ENCODE measurements around the gene DNAJC7.

Gene DNAJC7

DNA sequence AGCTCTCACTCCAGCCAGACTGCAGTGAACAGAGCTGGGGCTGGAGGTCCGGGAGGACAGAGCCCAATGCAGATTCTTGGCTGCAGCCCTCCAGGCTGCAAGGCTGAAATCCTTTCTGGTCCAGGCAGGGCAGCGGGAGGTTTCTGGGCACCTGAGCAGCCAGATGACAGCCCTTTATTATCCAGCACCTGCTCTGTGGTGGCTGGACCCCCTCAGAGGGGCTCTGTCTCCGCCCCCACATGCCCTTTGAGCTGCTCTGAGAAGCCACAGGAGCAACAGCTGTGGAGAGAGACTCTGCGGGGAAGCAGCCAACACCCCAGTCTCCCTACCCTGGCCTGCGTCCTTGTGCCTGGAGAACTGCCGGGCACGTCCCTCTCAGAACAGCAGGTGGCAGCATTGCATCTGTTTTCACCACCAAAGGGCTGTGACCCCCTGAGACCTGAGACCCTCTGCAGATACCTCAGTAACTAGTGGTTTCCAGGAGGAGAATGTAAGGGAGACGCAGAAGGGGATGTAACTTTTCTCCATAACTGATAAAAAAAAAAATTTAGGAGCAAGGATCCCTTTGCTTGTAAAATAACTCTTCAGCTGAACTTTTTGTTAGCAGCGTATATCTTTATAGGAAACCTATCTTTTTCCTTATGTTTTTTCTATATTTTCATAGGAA lies 54.3 kb downstream of the DNAJC7 start:
- Histone ChIP-seq H3K79me2 (ENCODE audit: control insufficient read depth, low read length) (peaks cover 13% of the 10 kb centered on the region), H4K20me1 (ENCODE audit: control insufficient read depth, insufficient read depth, low read depth, low read length) (0 out of 2 replicates have a peak, but pooled peaks cover 6% of the 10 kb centered on the region), H3K9me3 (ENCODE audit: control insufficient read depth, insufficient read depth, low read length) (no peaks in the 10 kb centered on the region), H3K4me1 (ENCODE audit: control insufficient read depth, low read length) (peaks cover 28% of the 10 kb centered on the region), H3K36me3 (ENCODE audit: control insufficient read depth, low read length) (peaks cover 6% of the 10 kb centered on the region), H3F3A (ENCODE audit: control insufficient read depth, insufficient read depth) (peaks cover 13% of the 10 kb centered on the region), H3K4me2 (ENCODE audit: low read length) (no peak overlapping the region), H3K27me3 (ENCODE audit: control insufficient read depth, low read length) (no peaks in the 10 kb centered on the region), H3K4me3 (ENCODE audit: low read length) (no peak overlapping the region), H3K27ac (ENCODE audit: low read depth, low read length) (no peak overlapping the region), H3K9me2 (replicated peaks; ENCODE audit: control insufficient read depth, low read length) (no peaks in the 10 kb centered on the region)
- no peak for TF ChIP-seq EZH2phosphoT487 (IDR thresholded peaks at IDR 0.05; ENCODE audit: borderline replicate concordance, low read length)
- TF ChIP-seq, protein P1, sequence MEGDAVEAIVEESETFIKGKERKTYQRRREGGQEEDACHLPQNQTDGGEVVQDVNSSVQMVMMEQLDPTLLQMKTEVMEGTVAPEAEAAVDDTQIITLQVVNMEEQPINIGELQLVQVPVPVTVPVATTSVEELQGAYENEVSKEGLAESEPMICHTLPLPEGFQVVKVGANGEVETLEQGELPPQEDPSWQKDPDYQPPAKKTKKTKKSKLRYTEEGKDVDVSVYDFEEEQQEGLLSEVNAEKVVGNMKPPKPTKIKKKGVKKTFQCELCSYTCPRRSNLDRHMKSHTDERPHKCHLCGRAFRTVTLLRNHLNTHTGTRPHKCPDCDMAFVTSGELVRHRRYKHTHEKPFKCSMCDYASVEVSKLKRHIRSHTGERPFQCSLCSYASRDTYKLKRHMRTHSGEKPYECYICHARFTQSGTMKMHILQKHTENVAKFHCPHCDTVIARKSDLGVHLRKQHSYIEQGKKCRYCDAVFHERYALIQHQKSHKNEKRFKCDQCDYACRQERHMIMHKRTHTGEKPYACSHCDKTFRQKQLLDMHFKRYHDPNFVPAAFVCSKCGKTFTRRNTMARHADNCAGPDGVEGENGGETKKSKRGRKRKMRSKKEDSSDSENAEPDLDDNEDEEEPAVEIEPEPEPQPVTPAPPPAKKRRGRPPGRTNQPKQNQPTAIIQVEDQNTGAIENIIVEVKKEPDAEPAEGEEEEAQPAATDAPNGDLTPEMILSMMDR (IDR thresholded peaks at IDR 0.05; ENCODE audit: low read depth, low read length, poor library complexity, severe bottlenecking) = peak; percentile 92

DNA sequence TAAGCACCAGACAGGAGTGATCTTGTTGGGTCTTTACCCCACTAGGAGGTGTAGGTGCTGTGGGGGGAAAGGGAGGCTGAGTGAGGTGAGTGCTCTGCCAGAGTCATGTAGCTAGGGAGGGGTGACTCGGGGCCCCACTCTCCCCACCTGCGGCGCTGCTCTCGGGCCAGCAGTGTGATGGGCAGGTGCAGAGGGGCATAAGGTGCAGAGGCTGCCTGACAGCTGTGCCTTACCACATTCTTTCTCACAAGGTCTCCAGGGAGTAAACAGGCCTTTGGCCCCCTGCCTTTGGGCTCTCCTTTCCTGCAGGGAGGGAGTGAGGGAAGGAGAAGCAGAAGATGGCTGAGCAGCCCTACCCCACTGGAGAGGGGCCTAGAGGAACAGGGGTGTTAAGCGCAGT lies 55.1 kb downstream of the DNAJC7 start:
- H3K9me3 ChIP-seq (ENCODE audit: control insufficient read depth, insufficient read depth, low read length) = no peaks in the 10 kb centered on the region
- peaks cover 22% of the 10 kb centered on the region for H3K4me1 ChIP-seq (ENCODE audit: control insufficient read depth, low read length)
- no peak overlapping the region for H3K4me2 ChIP-seq (ENCODE audit: low read length)
- no peak overlapping the region for H3K27ac ChIP-seq (ENCODE audit: low read depth, low read length)
- TF ChIP-seq, protein P1 (IDR thresholded peaks at IDR 0.05; ENCODE audit: low read depth, low read length, poor library complexity, severe bottlenecking) = no peak
- TF ChIP-seq EZH2phosphoT487 (IDR thresholded peaks at IDR 0.05; ENCODE audit: borderline replicate concordance, low read length) = no peak
- H3K36me3 ChIP-seq (ENCODE audit: control insufficient read depth, low read length) = no peaks in the 10 kb centered on the region
- H3F3A ChIP-seq (ENCODE audit: control insufficient read depth, insufficient read depth) = peaks cover 13% of the 10 kb centered on the region
- H3K27me3 ChIP-seq (ENCODE audit: control insufficient read depth, low read length) = no peaks in the 10 kb centered on the region
- H4K20me1 ChIP-seq (ENCODE audit: control insufficient read depth, insufficient read depth, low read depth, low read length) = no peaks in the 10 kb centered on the region
- H3K79me2 ChIP-seq (ENCODE audit: control insufficient read depth, low read length) = peaks cover 5% of the 10 kb centered on the region
- H3K9me2 ChIP-seq (replicated peaks; ENCODE audit: control insufficient read depth, low read length) = no peaks in the 10 kb centered on the region
- no peak overlapping the region for H3K4me3 ChIP-seq (ENCODE audit: low read length)

DNA sequence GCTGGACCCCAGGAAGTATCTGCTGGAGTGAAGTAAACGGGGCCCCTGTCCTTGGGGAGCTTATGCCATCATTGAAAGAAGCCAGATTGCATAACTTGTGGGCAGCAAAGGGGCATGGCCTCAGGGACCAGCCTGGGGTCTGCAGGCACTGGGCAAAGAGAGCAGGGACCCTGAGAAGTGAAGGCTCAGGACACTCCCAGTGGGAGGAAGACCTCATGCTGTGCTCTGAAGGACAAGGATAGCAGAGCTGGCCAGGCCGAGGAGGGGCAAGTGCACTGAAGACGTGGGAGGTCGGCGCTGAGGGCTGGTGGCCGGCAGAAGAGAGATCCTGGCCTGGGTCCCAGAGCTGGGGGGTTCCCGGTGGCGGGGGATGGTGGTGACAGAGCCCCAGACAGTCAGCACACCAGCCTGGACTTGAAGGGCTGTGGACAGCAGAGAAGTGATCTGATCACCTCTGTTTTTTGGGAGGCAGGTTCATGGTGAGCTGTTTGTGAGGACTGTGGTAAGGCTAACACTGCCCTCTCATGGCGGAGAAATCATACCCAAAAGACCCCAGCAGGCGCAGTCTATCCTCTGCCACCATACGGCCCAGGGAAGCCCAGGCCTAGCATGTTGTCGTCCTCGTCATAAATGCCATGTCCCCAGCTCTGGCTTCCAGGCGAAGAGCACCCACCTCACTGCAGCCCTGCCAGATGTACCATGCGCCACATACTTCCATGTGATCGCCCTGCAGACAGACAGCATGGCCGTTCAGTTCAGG lies 57.7 kb downstream of the DNAJC7 start:
- H3K4me1 ChIP-seq (ENCODE audit: control insufficient read depth, low read length) = peaks cover 12% of the 10 kb centered on the region
- H3K4me3 ChIP-seq (ENCODE audit: low read length) = no peak overlapping the region
- no peak overlapping the region for H3K27ac ChIP-seq (ENCODE audit: low read depth, low read length)
- no peaks in the 10 kb centered on the region for H3K9me2 ChIP-seq (replicated peaks; ENCODE audit: control insufficient read depth, low read length)
- no peak overlapping the region for H3K4me2 ChIP-seq (ENCODE audit: low read length)
- no peaks in the 10 kb centered on the region for H4K20me1 ChIP-seq (ENCODE audit: control insufficient read depth, insufficient read depth, low read depth, low read length)
- no peaks in the 10 kb centered on the region for H3K79me2 ChIP-seq (ENCODE audit: control insufficient read depth, low read length)
- H3K27me3 ChIP-seq (ENCODE audit: control insufficient read depth, low read length) = no peaks in the 10 kb centered on the region
- 0 out of 2 replicates have a peak, but pooled peaks cover 3% of the 10 kb centered on the region for H3F3A ChIP-seq (ENCODE audit: control insufficient read depth, insufficient read depth)
- no peaks in the 10 kb centered on the region for H3K9me3 ChIP-seq (ENCODE audit: control insufficient read depth, insufficient read depth, low read length)
- no peak for TF ChIP-seq EZH2phosphoT487 (IDR thresholded peaks at IDR 0.05; ENCODE audit: borderline replicate concordance, low read length)
- TF ChIP-seq, protein P1 (IDR thresholded peaks at IDR 0.05; ENCODE audit: low read depth, low read length, poor library complexity, severe bottlenecking) = peak; percentile 53
- no peaks in the 10 kb centered on the region for H3K36me3 ChIP-seq (ENCODE audit: control insufficient read depth, low read length)
